IMR-90 (cell line): ENCODE data around the gene TNS1. TPM values are rescaled to one million over a fixed set of nuclear protein-coding genes. Genes with fewer than 3 reads are reported as not detected.
A peak's percentile ranks its signal among the peaks of the same experiment; 100 is the strongest.

ENCODE experiments used
- ATAC-seq: fragments of 200-7000 bp; cut with Tn5 transposase; 2 replicates; pipeline ENCODE4 v1.9.1; 2020; ENCODE audit warnings: low read depth, mild to moderate bottlenecking, moderate library complexity
- BruUV-seq: library from RNA; stranded (reverse); fragments of 400-500 nt; replicated peaks from 2 replicates; lab custom pipeline; 2021; lab: Mats Ljungman, UMichigan
- CTCF ChIA-PET: fragments of 300-600 bp; formaldehyde crosslinking; extraction: SDS; loops from one replicate; lab custom pipeline; 2021; ENCODE audit warnings: antibody characterized with exemption; lab: Yijun Ruan, JAX
- POLR2A ChIA-PET: fragments of 300-600 bp; sonication (Branson Sonifier 250); formaldehyde crosslinking; loops from one replicate; lab custom pipeline; 2022; ENCODE audit warnings: antibody characterized with exemption; ENCODE audit not compliant: unreplicated experiment; lab: Charles Lee
- DNase-seq: peaks from one replicate; pipeline ENCODE4 v3.0.0; 2013
- H2AFZ ChIP-seq: replicated peaks from 2 replicates; pipeline ENCODE3; 2013; ENCODE audit warnings: low read length, mild to moderate bottlenecking; ENCODE audit not compliant: poor library complexity
- H2AK5ac ChIP-seq: 2 replicates; pipeline ENCODE4 v1.6.1; 2013; ENCODE audit warnings: low read depth, low read length, inconsistent platforms
- H2AK9ac ChIP-seq: replicated peaks from 2 replicates; pipeline ENCODE3; 2013; ENCODE audit warnings: mild to moderate bottlenecking, low read depth, low read length, moderate library complexity; ENCODE audit not compliant: poor library complexity
- H2BK120ac ChIP-seq: 2 replicates; pipeline ENCODE4 v1.6.1; 2013; ENCODE audit warnings: low read depth, low read length, inconsistent platforms
- H2BK15ac ChIP-seq: 3 replicates; pipeline ENCODE4 v1.6.1; 2013; ENCODE audit warnings: low read depth, low read length, inconsistent platforms
- H2BK20ac ChIP-seq: 2 replicates; pipeline ENCODE4 v1.6.1; 2013; ENCODE audit warnings: low read depth, mild to moderate bottlenecking, inconsistent platforms, low read length, moderate library complexity
- H2BK5ac ChIP-seq: 2 replicates; pipeline ENCODE4 v1.6.1; 2013; ENCODE audit warnings: mild to moderate bottlenecking, low read depth, low read length, inconsistent platforms; ENCODE audit not compliant: poor library complexity, severe bottlenecking
- H3K14ac ChIP-seq: replicated peaks from 2 replicates; pipeline ENCODE4 v1.6.1; 2013; ENCODE audit warnings: low read depth, low read length, inconsistent platforms
- H3K18ac ChIP-seq: 2 replicates; pipeline ENCODE4 v1.6.1; 2013; ENCODE audit warnings: low read depth, low read length, control low read depth
- H3K23ac ChIP-seq: 2 replicates; pipeline ENCODE4 v1.6.1; 2013; ENCODE audit warnings: low read depth, low read length, inconsistent platforms
- H3K27ac ChIP-seq: 2 replicates; pipeline ENCODE4 v1.5.1; 2013; ENCODE audit warnings: mild to moderate bottlenecking, control low read depth, low read length; ENCODE audit not compliant: insufficient read depth
- H3K27me3 ChIP-seq: 2 replicates; pipeline ENCODE4 v1.6.1; 2013; ENCODE audit warnings: low read length; ENCODE audit not compliant: control insufficient read depth, insufficient read depth
- H3K36me3 ChIP-seq: 2 replicates; pipeline ENCODE4 v1.6.1; 2013; ENCODE audit warnings: low read length, mixed read lengths; ENCODE audit not compliant: control insufficient read depth, insufficient read depth
- H3K4ac ChIP-seq: 2 replicates; pipeline ENCODE4 v1.6.1; 2013; ENCODE audit warnings: low read depth, low read length, inconsistent platforms
- H3K4me1 ChIP-seq: 2 replicates; pipeline ENCODE4 v1.6.1; 2013; ENCODE audit warnings: low read length, mixed read lengths; ENCODE audit not compliant: control insufficient read depth, insufficient read depth
- H3K4me2 ChIP-seq: 2 replicates; pipeline ENCODE4 v1.6.1; 2013; ENCODE audit warnings: low read depth, mild to moderate bottlenecking, control low read depth, low read length, moderate library complexity
- H3K4me3 ChIP-seq: 2 replicates; pipeline ENCODE4 v1.5.1; 2013; ENCODE audit warnings: low read depth, mild to moderate bottlenecking, control low read depth, low read length, moderate library complexity; ENCODE audit not compliant: insufficient read depth
- H3K56ac ChIP-seq: 2 replicates; pipeline ENCODE4 v1.6.1; 2013; ENCODE audit warnings: low read length, inconsistent platforms; ENCODE audit not compliant: insufficient read depth; ENCODE audit errors: extremely low read depth
- H3K79me1 ChIP-seq, 2 experiments: 2 replicates each; pipeline ENCODE4 v1.6.1; 2013; ENCODE audit warnings: low read length in 2 of 2, inconsistent platforms in 1 of 2, low read depth in 1 of 2
- H3K9ac ChIP-seq: 2 replicates; pipeline ENCODE4 v1.6.1; 2013; ENCODE audit warnings: low read depth, low read length, control low read depth
- H3K9me1 ChIP-seq: 2 replicates; pipeline ENCODE4 v1.6.1; 2013; ENCODE audit warnings: low read length, inconsistent platforms; ENCODE audit not compliant: insufficient read depth
- H3K9me3 ChIP-seq: 2 replicates; pipeline ENCODE4 v1.6.1; 2013; ENCODE audit warnings: low read length; ENCODE audit not compliant: control insufficient read depth, insufficient read depth
- H4K20me1 ChIP-seq: 2 replicates; pipeline ENCODE4 v1.6.1; 2013; ENCODE audit warnings: low read length, inconsistent platforms; ENCODE audit not compliant: insufficient read depth
- H4K5ac ChIP-seq: 2 replicates; pipeline ENCODE4 v1.6.1; 2013; ENCODE audit warnings: mild to moderate bottlenecking, low read depth, low read length, control low read depth
- H4K8ac ChIP-seq, 2 experiments: 2 replicates each; pipeline ENCODE4 v1.6.1; 2013; ENCODE audit warnings: low read depth in 2 of 2, low read length in 2 of 2, control low read depth in 1 of 2, inconsistent platforms in 1 of 2
- H4K91ac ChIP-seq: 2 replicates; pipeline ENCODE4 v1.6.1; 2013; ENCODE audit warnings: low read depth, low read length, inconsistent platforms; ENCODE audit not compliant: insufficient read depth
- BHLHE40 ChIP-seq: fragments of 150-350 bp; IDR thresholded peaks from 2 replicates; pipeline ENCODE4 v1.6.1; 2016; ENCODE audit warnings: mild to moderate bottlenecking, low read depth, low read length
- CTCF ChIP-seq: conservative IDR thresholded peaks from 2 replicates; pipeline ENCODE4 v1.5.1; 2012; ENCODE audit warnings: mild to moderate bottlenecking, low read depth, low read length, improper control_type of control experiment
- MAFK ChIP-seq: IDR thresholded peaks from 2 replicates; pipeline ENCODE4 v1.6.1; 2012; ENCODE audit warnings: low read depth, low read length, improper control_type of control experiment
- MXI1 ChIP-seq: IDR thresholded peaks from 2 replicates; pipeline ENCODE4 v1.6.1; 2012; ENCODE audit warnings: low read depth, mild to moderate bottlenecking, low read length, moderate library complexity, borderline replicate concordance
- NFE2L2 ChIP-seq: fragments of 150-350 bp; IDR thresholded peaks from 2 replicates; pipeline ENCODE4 v1.6.1; 2016; ENCODE audit warnings: low read depth, mild to moderate bottlenecking, low read length
- RFX5 ChIP-seq: IDR thresholded peaks from 2 replicates; pipeline ENCODE4 v1.8.0; 2012; ENCODE audit warnings: low read depth, mild to moderate bottlenecking, low read length, moderate library complexity
- SMC3 ChIP-seq: fragments of 150-350 bp; IDR thresholded peaks from 2 replicates; pipeline ENCODE4 v1.6.1; 2016; ENCODE audit warnings: low read depth, mild to moderate bottlenecking, antibody characterized with exemption, low read length, moderate library complexity
- WGBS, 2 experiments: methylation state at CpG; one replicate each; pipeline versions ENCODE4 v1.1.5 to v1.1.7; 2013; ENCODE audit warnings: missing lambda C conversion rate in 2 of 2; ENCODE audit not compliant: insufficient read length in 1 of 2; ENCODE audit errors: extremely low coverage in 2 of 2; 5-methylcytosine and 5-hydroxymethylcytosine counted together
- dilution Hi-C: fragments of 300-500 bp; cut with HindIII; formaldehyde crosslinking; loops from one replicate; pipeline ENCODE4 v1.14.3; 2018; ENCODE audit warnings: low sequenced_read_pairs; ENCODE audit not compliant: unreplicated experiment
- in situ Hi-C: fragments of 300-500 bp; cut with MboI; formaldehyde crosslinking; loops from 3 replicates; pipeline ENCODE4 v1.14.3; 2019; ENCODE audit warnings: low sequenced_read_pairs, inconsistent platforms, mixed read lengths
- intact Hi-C: fragments of 100-400 bp; cut with micrococcal nuclease; formaldehyde crosslinking; loops from 2 replicates; pipeline ENCODE4 v1.10.0; 2022
- polyA plus RNA-seq, 3 experiments: library from polyadenylated mRNA; depleted of rRNA; stranded (reverse); fragments of >200 nt; gene quantifications; 2 replicates each; pipeline ENCODE4 v1.2.3, GENCODE V29; 2012; ENCODE audit warnings: low replicate concordance in 1 of 3
- total RNA-seq: library from RNA; depleted of rRNA; stranded (reverse); fragments of >200 nt; gene quantifications from 2 replicates; pipeline ENCODE4 v1.2.3, GENCODE V29; 2012

The TNS1 gene
- total and polyA plus RNA-seq, 2 of the 4 experiments (the other 2 are of a cell fraction), result 41.1 to 45.2 TPM

- TF ChIP-seq CTCF (no peak), MXI1 (no peak), BHLHE40 (no peak), RFX5 (no peak), MAFK (no peak), NFE2L2 (no peak), SMC3 (no peak)
- no peak overlapping the region for H3K4me2 ChIP-seq
- no peak overlapping the region for H4K8ac ChIP-seq
- no peak overlapping the region for H3K18ac ChIP-seq
- no peak overlapping the region for H3K23ac ChIP-seq
- intact Hi-C loops, result no loop called here
- ChIA-PET POLR2A (no interaction called here), CTCF (no interaction called here)
- peaks cover 37% of the 10 kb centered on the region for H3K9me1 ChIP-seq
- no peak overlapping the region for H3K9ac ChIP-seq
- WGBS, 2 experiments, result 79% methylated on average over 3 of the region's 10 CpGs; no CpG with 5 or more reads in 1 of the 2 experiments
- no peak overlapping the region for H2AFZ ChIP-seq
- no peak overlapping the region for H3K14ac ChIP-seq
- no peak overlapping the region for H2BK5ac ChIP-seq
- H4K91ac ChIP-seq, result no peak overlapping the region
- peaks cover 29% of the 10 kb centered on the region for H3K36me3 ChIP-seq
- H3K9me3 ChIP-seq, result no peaks in the 10 kb centered on the region
- no peak overlapping the region for H3K56ac ChIP-seq
- dilution Hi-C loops, result no loop called here
- H3K27ac ChIP-seq, result no peak overlapping the region
- no peak overlapping the region for H2AK5ac ChIP-seq
- H3K4me1 ChIP-seq, result peaks cover 13% of the 10 kb centered on the region
- no peak overlapping the region for H2BK20ac ChIP-seq
- no TSS peak for BruUV-seq
- H2BK120ac ChIP-seq, result no peak overlapping the region
- no peak overlapping the region for H3K4me3 ChIP-seq
- ATAC-seq (no peak), DNase-seq (no peak)
- H4K20me1 ChIP-seq, result peaks cover 56% of the 10 kb centered on the region
- H2BK15ac ChIP-seq, result no peak overlapping the region
- in situ Hi-C loops, result no loop called here
- no peaks in the 10 kb centered on the region for H3K27me3 ChIP-seq
- H4K5ac ChIP-seq, result no peak overlapping the region
- H3K79me1 ChIP-seq, result peaks cover 19 to 75% of the 10 kb centered on the region in 2 experiments
- H2AK9ac ChIP-seq, result peak overlapping the region; percentile 43
- H3K4ac ChIP-seq, result no peak overlapping the region
These were observed 163.6 kb downstream of the TNS1 start for GRCh38 chr2:217839073-217839749.
